ENCODE data around the gene AGBL1.
A peak's percentile ranks its signal among the peaks of the same experiment; 100 is the strongest.

Gene AGBL1

DNA sequence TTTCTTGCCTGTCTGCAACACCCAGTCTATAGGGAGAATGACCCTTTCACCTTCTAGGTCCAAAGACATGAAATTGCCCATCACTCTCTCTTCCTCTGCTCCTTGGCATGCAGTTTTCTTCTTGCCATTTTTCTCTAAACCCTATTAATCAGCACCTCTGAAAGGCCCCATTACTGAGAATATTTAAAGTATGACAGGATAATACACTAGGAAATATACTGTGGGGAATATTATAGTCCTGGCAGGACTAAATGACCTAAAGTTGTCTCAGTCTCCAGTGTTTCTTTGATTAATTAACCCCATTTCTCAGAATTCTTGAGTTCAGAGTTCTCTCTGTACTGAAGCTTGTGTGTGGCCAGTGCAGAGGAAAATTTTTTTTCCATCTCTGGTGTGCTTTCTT, 730.7 kb downstream of the AGBL1 start:
- no peak for DNase-seq (ENCODE audit: low read depth in 2 of 2)

DNA sequence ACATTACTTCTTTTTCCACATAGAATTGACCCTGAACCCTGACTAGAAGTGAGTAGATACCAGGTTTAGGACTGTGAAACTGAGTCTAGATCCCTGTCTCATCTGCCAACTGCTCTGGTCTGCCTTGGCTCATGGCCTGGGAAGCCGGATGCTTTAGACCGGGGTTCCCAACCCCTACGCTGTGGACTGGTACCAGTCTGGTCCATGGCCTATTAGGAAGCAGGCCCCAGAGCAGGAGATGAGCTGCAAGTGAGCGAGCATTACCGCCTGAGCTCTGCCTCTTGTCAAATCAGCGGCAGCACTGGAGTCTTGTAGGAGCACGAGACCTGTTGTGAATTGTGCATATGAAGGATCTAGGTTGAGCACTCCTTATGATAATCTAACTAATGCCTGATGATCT, 734.2 kb downstream of the AGBL1 start:
- DNase-seq (ENCODE audit: low read depth in 2 of 2): no peak

DNA sequence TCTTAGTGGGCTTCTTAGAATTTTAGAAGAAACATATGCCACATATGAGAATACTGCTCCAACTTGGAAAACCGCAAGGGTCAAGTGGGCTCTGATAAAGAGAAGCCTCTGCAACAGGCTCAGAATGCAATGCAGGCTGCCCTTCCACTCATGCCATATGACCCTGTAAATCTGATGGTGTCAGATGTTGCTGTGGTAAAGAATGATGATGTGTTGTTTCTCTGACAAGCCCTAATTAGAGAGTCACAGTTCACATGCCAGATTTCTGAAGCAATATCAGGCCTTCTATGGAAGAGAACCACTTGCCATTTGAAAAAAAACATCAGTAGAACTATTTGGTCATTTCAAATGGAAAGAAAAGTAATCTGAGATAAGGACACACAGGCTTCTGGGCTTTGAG, 749.6 kb downstream of the AGBL1 start:
- no peak for DNase-seq (ENCODE audit: low read depth in 2 of 2)

DNA sequence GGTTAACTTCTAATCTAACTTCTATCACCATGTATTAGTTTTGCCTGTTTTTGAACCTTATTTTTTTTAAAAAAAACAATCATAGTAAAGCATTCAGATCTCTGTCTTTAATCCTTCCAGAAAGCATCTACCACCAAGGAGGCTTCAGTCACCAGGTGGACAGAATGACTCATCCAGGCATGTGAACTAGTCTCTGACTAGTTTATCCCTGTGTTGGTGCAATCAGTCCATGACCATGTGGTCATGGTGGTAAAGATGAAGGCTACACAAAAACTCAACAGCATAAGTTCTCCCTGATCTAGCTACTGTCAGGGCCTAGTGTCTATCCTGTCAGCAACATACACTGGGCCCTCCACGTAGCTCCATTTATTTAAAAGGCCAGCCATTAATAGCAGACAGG, 750.6 kb downstream of the AGBL1 start:
- DNase-seq (ENCODE audit: low read depth in 2 of 2): no peak

DNA sequence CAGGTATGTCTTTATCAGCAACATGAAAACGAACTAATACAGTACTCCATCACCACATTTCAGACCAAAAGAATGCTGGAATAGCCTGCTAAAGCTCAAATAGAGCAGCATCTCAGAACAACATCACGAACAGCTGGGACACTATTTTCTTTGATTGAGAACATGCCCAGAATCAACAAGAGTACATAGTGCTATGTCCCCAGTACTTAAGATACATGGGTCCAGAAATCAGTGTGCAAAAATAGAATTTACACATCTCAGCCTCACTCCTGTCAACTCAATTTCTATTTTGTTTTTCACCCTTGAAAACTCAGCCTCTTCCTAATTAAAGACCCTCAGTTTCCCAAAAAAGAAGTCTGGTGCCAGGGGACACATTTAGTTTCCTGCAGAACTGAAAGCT, 753.9 kb downstream of the AGBL1 start:
- DNase-seq (ENCODE audit: low read depth in 2 of 2): no peak

DNA sequence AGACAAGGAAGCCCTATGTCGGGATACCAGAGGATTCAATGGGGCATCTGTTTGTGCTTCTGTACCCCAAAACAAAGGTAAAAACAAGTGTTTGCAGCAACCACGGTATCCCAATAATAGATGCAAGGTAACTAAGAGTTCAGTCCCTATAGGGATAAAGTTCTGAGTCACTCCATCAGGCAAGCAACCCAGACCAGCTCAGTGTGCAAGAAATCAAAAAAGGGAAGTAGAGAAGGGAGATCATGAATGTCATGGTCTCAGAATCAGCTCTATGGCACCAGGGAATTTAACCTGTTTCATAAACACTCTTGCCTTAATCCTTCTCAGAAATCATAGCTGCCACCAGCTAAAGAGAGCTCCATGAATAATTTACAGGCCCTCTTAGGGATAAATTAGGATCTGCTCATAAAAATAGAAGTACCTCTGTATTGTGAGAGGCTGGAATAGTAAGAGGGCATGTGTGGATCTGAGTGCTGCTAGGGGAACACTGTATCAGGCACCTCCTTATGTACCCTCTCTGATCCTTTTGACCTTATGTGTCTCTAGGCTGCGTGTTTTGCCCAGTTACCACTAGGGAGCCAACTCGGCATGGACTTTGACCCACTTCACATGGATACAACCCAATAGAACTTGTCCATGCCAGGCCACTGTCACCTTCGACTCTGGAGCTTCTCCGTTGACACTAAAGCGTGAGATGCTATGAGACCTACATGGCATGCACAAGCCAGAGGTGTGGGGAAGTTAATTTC, 754.6 kb downstream of the AGBL1 start:
- DNase-seq (ENCODE audit: low read depth in 2 of 2): no peak

DNA sequence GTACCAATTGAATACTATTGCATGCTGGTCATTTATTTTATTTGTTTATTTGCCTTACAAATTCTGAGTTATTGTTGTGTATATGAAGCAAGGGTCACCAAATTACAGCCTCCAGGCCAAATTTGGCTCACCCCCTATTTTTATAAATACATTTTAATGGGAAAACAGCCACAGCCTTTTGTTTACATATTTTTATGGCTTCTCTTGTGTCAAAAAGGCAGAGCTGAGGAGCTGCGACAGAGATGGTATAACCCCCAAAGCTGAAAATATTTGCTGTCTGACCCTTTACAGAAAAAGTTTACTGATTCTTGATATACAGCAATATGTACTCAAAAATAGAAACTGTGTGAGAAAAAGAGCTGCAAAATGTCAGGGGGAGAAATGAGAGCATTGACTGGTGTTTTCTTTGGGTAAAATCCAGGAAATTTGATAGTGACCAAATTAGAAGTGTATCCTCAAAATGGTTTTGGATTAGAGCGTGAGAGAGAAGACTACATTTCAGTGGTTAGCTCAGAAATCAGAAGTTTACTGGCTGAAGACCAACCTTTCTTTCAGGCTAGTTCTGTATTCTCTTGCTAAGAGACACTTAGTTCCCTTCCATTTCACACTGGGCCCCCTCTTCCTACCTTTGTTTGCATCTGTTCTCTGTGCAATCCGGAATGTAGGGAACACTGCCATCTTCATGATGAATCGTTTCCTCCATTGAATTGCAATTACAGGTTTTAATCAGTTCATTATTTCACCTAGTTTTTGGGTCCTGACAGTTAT, 757.8 kb downstream of the AGBL1 start:
- no peak for DNase-seq (ENCODE audit: low read depth in 2 of 2)

DNA sequence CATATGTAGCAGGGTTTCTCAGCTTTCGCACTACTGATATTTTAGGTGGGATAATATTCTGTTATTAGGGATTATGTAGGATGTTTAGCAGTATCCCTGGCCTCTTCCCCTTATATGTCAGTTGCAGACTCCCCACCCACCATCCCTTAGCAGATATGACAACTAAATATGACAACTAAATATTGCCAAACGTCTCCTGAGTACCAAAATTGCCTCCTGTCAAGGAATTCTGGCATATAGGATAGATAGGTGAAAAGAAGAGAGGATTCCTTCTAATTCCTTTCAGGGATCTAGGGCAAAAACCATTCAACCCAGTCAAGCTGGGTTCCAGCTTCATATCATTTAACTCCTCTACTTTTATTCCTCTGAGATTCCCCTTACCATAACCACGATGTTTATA, 759.8 kb downstream of the AGBL1 start:
- no peak for DNase-seq (ENCODE audit: low read depth in 2 of 2)

DNA sequence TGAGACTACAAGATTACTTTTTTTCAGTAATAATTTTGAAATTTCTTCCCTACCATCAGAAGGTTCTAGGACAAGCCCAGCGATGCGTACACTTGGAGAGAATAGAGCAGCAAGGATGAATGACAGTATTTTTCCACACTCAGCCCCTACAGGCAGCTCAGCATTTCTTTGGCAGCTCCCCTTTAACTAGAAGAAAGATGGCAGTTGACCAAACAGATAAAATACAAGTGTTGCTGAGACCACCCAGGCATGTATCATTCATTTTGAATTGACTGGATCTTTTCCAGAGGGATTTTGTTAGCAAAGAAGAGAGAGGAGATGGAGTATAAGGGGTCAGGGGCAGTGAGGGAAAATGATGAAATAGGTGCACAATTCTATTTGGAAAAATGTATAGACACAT, 761.3 kb downstream of the AGBL1 start:
- DNase-seq (ENCODE audit: low read depth in 2 of 2): no peak

DNA sequence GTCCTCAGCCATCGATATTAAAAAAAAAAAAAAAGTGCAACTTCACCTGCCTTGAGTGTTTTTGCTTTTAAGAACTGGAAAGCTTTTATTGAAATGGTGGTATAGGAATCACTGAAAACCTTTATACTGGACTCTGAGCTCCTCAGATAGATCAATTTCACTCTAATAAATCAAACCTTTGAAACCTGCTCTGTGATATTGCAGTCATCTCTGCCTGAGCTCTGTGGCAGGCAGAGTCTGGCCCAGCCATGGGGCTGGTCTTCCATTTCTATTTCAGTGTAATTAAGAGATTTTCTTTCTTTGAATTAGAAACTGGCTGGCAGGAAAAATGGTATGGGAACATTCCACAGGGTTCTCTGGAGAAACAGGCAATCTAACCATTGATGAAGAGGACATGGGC, 762.5 kb downstream of the AGBL1 start:
- DNase-seq (ENCODE audit: low read depth in 2 of 2): no peak

DNA sequence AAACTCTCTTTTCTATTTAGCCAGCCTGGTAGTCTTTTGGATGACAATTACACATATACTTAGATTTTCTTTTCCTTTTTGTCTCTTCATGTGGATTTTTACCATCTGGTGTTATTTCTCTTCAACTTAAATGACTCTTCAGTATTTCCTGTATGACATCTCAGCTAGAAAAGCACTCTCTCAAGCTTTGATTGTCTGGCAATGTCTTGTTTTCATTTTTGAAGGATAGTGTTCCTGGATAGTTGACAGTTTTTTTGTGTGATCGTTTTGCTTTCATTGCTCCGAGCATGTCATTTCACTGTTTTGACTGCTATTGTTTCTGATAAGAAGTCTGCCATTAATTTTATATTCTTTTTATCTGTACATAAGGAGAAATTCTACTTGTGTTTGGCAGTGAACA, 766.4 kb downstream of the AGBL1 start:
- DNase-seq (ENCODE audit: low read depth in 2 of 2): no peak

DNA sequence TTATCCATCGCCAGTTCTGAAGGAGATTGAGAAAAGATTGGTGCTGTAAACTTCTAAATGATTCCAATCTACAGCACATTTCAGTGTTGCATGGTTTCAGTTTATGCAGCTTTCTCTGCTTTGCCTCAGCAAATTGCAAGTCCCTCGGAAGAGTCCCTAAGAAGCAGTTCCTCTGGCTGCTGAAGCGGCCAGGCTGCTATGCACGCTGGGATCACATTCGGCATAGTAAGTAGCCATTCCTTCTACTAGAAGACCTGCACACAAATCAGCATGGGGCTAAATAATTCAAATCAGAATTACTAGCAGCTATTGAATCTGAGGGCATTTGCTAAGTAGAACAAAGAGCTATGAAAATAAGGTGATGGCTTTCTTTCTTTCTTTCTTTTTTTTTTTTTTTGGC, 769.5 kb downstream of the AGBL1 start:
- DNase-seq (ENCODE audit: low read depth in 2 of 2): no peak

DNA sequence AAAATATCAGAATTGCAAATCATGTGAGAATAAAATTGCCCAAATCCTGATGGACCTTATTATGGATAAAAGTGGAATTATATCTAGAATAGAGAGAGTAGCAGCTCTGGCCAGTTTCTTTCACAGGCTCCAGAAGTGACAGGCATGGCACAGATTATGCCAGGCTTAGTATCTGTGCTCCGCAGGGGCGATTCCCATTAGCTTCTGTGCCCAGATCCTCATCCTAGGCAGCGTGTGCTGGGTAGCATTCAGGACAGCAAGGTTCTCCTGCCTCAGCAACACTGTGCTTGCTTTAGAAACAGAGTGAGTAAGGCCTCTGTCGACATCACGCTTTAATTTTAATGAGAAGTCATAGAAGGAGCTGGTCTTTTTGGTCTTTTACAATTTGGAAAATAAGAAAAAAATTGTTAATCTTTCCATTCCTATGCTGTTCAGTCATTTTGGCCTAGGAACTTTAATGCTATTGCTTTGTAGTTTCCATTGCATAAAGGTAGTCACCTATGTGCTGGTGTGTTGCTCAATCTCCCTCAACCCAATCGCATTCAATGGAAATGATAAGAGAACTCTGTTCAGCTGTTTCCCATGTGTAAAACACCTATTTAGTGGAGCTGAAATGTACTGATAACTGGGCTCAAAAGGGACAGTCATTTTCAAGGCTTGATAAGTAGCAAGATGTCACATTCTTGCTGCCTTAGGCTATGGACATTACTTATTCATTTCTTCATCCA, 770.1 kb downstream of the AGBL1 start:
- DNase-seq (ENCODE audit: low read depth in 2 of 2): no peak

DNA sequence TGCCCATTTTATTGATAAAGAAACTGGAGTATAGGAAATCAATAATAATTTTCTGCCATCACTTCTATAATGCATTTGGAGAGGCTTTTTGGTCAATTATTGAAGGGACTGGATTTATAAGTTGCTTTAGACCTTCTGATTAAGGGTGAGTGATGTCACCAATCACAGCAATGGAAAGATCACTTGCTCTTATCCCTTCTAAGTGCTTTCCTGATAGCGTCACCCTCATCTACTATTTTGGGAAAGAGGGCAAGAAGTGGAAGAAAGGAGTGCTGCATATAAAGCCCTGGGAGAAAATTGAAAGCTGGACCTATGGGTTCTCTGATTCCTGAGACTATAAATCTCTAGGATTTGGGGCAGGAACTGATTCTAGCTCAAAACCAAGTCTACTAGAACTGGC, 771.3 kb downstream of the AGBL1 start:
- no peak for DNase-seq (ENCODE audit: low read depth in 2 of 2)

DNA sequence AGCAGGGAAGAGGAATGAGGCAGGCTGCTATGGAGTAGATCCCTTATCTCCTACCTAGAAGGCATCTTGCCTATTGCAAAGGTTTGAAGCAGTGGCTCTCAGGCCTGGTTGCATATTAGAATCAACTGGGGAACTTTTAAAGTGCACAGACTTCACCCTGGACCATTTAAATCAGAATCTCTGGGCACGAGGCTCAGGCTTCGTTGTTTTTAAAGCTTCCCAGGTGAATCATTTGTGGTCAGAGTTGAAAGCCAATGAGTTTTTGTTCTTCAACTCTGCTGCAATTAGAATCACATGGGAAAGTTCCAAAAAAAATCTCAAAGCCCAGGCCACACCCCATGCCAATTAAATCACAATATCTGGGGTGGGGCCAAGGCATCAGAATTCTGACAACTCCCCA, 773.1 kb downstream of the AGBL1 start:
- DNase-seq (ENCODE audit: low read depth in 2 of 2): no peak

DNA sequence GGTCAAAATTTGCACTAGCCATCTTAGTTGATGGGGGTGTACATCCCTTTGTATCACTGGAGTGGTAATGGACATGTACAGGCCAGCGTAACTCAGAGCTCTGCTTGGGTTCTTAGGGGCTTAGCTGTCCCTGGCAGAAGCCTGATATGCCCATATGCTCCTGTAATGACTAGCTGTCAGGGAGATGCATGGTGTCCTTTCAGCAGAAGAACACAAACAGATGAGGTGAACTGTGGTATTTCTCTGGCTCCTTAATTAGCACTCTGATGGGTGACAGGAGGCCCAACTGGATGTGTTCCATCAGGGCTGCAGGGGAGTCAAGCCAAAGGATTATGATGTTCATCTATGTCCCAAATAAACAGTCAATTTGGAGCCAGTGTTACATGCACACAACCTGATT, 774.5 kb downstream of the AGBL1 start:
- DNase-seq (ENCODE audit: low read depth in 2 of 2): no peak

DNA sequence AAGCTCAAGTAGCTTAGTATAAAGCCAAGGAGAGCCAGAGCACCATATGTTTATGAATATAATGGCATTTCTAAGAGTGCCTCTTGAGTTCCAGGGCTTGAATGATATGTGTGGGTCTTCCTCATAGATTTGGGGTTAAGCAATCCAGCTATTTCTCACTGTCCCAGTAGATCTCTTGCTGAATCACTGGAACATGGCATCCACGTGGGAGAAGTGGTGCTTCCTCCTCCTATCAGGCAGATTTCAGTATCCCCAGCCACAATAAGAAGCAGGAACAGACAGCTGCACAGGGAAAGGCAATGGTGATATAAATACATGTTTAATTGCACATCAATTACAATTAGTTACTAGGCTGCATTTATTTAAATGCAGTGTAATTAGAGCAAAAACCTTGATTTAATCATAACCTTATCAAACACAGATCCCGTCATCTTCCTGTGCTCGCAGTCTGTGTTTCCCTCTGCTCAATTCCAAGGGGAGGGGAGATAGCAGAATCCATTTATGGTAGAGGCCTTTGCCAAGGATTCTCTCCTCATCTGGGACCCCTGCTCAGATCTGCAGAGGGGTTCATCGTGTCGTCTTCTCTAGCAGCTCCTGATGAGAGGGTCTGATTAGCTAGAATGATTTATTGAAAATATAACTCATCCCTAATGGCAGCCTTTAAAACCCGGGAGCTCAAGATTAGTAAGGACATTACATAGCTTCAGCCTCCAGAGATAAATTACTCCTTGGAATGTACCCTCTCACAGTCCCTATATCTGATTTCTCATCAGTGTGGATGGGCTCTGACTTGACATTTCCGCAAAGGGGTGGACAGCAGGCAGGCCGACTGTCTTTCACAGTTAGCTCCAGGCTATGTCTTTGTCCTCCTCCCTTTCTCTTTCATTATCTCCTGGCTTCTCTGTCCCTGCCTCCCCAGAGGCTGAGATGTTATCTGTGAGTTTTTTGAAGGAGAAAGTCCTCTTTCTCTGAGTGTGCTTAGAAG, 775.9 kb downstream of the AGBL1 start:
- no peak for DNase-seq (ENCODE audit: low read depth in 2 of 2)

DNA sequence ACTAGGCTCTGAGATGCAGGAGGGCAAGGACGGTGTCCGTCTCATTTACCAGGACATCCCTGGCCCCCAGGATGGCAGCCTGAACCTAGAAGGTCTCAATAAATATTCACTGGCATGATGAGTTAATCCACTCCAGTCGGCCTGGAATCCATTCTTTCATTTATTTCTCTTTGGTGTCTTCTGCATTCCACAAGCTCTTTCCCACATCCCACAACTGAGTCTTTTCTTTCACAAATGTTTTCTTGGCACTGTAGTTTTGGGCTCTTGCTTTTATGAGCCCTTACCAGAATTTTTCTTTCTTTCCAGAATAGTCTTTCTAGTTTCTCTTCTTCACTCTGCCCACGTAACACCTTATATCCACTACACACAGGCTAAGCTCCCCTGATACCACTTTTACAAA, 778.0 kb downstream of the AGBL1 start:
- DNase-seq (ENCODE audit: low read depth in 2 of 2): no peak

DNA sequence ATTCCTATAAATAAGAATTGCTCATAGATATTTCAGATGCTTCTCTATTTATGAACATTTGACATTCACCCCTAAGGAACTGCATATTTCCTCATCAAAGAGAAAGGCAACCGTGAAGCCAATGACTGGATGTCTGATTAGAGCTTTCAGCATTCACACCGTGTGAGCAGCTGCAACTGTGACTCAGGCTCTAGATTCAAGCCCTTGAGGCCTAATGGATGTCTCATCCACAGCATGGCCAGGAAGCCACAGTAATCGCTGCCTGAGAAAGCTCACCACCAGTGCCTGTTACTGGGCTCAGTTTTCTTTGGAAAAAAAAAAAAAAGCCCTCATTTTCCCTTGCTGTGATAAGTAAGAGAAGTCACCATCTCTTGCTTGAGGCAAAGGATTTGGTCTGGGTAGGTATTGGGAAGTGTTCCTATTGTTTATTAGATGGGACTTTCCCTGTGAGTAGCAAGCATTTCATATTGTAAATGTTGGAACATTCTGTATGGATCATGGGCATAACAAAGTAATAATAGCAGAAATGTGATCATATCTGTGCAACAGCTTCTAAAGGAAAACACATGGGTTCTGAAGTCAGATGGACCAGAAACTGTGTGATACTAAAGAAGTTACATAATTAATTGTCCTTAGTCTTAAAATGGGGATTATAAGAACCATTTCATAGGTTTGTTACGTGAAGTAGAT, 783.7 kb downstream of the AGBL1 start:
- DNase-seq (ENCODE audit: low read depth in 2 of 2): peak; percentile 59 to 63

DNA sequence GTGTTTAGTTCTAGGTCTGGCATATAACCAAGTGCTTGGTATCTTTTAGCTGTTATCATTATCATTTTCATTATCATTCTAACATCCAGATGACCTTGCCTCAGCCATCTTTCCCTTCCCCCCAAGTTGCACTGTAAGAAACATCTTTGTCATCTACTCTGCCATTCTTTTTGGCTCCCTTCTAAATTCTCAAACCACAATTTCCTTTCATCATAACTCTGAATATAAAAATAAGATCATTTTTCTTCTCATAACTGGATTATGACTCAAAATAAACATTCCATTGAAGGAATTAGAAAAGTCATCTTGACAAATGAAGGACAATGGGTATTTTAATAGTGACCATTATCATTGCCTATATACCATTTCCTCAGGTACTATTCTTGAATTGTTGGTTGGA, 786.2 kb downstream of the AGBL1 start:
- DNase-seq (ENCODE audit: low read depth in 2 of 2): peak in 1 of 2 experiments; percentile 4

DNA sequence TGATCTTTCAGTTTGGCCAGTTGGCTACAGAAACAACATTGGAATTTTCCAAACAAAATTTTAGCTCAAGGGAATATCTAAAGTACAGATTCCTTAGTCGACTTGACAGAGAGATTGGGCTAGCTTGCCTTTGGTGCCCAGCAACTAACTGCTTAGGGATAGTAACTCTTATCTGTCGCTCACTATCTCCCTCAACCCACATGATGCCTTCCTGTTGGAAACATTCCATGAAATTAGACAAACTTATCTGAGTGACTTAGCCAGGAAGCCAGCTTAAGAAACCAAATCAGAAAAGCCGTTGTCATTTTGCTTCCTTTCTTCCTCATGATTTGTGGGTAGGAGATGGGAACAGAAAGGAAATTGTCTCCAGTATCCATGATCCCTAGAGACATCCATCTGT, 791.2 kb downstream of the AGBL1 start:
- no peak for DNase-seq (ENCODE audit: low read depth in 2 of 2)

Measured in fibroblast of skin of left biceps (primary cell).